Activated CD4-positive, alpha-beta T cell treated with anti-CD3 and anti-CD28 coated beads for 48 hours (primary cell): ENCODE results near the gene F3.
A peak's percentile ranks its signal among the peaks of the same experiment; 100 is the strongest.
"Not testable (repeated sequence)": the region's sequence is repeated elsewhere in the genome, so short reads cannot be mapped to it uniquely, and the experiment has no call there.

Experiments used
- DNase-seq: peaks from one replicate; pipeline ENCODE4 v3.0.0-alpha.2; 2020

F3 gene

GRCh38 chr1:94541246-94542087 lies at the start of gene F3:
Gene F3 (minus strand): TSS chr1:94541759. CDS start chr1:94541636, 123 bp downstream.
- DNase-seq = peak; percentile 84

- no peak for DNase-seq
Observed at GRCh38 chr1:94590203-94591137, 48.9 kb upstream of the F3 start.

DNA sequence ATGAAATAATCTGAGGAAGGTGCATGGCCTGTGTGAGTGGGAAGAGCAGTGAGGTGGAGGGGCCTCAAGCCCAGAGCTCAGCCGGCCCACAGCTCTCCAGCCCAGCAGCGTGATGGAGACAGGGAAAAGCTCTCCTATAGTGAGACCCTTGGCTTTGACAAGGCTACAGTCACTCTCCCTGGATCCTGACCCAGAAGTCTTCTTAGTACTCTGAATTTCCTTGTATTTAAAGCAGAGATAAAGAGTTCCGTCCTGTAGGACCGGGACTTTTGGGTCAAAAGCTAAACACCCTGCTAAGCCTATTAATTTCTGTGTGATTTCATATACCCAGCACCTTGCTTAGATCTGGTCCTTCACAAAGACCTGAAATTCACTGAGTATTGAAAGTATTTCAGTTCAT lies 48.2 kb upstream of the F3 start:
- no peak for DNase-seq

GRCh38 chr1:94582565-94582964 lies 41.0 kb upstream of the F3 start:
- DNase-seq = no peak

DNA sequence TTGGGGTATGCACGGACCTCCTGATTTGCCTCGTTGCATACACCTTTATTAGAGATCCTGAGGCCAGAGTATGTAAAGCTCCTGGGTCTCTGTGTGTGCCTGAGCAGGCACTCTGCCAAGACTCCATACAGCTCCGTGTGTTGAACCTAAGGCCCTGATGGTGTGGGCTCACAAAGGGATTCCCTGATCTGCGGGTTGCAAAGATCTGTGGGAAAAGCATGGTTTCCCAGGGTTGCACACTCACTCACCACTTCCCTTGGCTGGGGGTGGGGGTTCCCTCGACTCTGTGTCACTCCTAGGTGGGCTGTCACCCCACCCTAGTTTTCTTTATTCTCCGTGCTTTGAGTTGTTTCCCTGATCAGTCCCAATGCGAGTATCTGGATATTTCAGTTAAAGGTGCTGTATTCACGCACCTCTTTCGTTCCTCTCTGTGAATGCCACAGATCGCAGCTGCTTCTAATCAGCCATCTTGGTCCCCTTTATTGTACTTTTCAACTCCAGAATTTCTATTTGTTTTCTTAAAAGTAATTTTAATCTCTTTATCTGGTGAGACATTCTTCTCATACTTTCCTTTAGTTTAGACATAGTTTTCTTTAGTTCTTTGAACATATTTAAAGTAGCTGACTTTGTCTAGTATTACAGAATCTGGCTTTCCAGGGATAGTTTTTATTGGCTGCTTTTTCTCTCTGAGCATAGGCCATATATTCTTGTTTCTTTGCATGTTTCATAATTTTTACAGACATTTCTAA lies 39.0 kb upstream of the F3 start:
- DNase-seq = no peak

GRCh38 chr1:94579876-94580294 lies 38.3 kb upstream of the F3 start:
- no peak for DNase-seq

GRCh38 chr1:94578856-94579255 lies 37.3 kb upstream of the F3 start:
- DNase-seq = no peak

GRCh38 chr1:94573917-94574316 lies 32.4 kb upstream of the F3 start:
- DNase-seq = not testable (repeated sequence)

DNA sequence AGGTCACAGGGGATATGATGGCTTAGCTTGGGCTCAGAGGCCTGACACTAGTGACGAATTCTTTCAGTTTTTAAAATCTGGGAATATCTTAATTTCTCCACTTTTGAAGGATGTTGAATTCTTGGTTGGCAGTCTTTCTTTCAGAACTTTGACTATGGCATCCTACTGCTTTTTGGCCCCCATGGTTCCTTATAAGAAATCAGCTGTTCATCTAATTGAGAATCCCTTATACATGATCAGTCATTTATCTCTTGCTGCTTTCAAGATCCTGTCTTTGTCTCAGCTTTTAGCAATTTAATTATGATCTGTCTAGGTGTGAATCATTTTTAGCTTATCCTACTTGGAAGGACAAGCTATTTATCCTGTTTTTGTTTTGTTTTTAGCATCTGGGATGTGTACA lies 31.2 kb upstream of the F3 start:
- no peak for DNase-seq

GRCh38 chr1:94570965-94571364 lies 29.4 kb upstream of the F3 start:
- not testable (repeated sequence) for DNase-seq

- DNase-seq = not testable (repeated sequence)
Observed at GRCh38 chr1:94568806-94569205, 27.2 kb upstream of the F3 start.

GRCh38 chr1:94567975-94568607 lies 26.5 kb upstream of the F3 start:
- not testable (repeated sequence) for DNase-seq

- DNase-seq = not testable (repeated sequence)
Observed at GRCh38 chr1:94566436-94566835, 24.9 kb upstream of the F3 start.

DNA sequence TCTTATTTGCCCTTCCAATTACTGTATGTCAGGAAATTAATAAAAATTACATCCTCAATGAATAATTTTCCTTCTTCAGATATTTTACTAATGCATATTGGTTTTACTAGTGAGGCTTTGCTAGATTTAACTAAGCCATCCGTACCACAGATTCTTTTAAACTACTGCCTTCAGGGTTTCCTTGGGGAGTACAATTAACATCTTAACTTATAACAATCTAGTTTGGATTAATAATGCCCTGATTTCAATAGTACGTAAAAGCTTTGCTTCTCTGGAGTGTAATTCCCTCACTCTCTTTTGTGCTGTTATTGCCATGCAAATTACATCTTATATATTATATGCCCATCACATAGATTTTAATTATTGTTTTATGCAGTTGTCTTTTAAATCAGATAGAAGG lies 24.3 kb upstream of the F3 start:
- DNase-seq = no peak

GRCh38 chr1:94562519-94563260 lies 21.1 kb upstream of the F3 start:
- DNase-seq = no peak

DNA sequence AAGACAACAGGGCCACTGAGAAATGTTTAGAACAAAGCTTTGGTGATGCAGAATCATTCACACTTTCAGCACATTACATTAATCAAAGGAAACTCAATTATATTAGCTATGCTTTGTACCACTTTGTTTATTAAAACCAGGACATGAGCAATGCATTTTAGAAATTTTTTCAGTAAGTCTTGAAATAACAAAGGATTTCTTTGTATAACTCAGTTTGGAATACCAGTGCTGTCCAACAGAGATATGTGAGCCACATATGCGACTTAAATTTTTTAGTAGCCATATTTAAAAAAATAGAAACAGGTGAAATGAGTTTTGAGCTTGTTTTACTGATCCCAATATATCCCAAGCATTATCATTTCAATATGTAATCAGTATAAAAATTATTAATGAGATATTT lies 18.8 kb upstream of the F3 start:
- DNase-seq = no peak

DNA sequence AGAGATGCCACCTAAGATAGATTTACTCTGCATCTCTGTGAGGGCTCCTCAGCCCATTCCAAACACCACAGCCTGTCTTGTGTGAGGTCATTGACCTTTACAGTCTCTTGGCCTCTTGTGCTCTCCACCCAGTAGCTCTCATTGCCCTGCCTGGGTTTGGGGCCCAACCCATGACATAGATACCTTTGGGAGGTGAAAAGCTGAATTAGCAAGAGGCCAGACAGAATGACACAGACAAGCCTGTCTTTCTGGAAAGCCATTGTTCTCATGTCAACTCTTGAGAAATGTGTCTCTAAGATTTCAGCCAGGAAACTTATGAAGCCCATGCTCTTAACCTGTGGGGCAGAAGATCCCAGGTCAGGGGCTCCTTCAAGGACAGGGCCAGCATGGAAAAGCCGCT lies 18.4 kb upstream of the F3 start:
- no peak for DNase-seq

DNA sequence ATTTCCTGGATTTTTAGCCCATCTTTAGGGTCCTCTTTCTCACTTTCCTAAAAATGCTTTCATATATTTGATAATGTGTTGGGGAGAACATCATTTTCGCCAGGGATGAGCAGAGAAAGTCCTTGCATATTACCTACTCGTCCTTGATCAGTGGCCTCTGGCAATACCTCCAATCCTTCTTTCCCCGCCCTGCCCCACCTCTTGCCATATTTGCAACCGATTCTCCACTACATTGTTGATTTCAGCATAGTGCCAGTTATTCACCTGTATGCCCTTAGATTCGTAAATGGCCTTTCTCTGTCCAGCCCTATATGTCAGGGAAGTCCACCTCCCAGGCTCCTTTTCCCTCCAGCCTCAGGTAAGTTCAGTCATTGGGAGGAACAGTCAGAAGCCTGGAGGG lies 13.5 kb upstream of the F3 start:
- DNase-seq = no peak

GRCh38 chr1:94554580-94554979 lies 13.0 kb upstream of the F3 start:
- no peak for DNase-seq

GRCh38 chr1:94553931-94554330 lies 12.4 kb upstream of the F3 start:
- no peak for DNase-seq

- DNase-seq = no peak
Observed at GRCh38 chr1:94553323-94553730, 11.8 kb upstream of the F3 start.

DNA sequence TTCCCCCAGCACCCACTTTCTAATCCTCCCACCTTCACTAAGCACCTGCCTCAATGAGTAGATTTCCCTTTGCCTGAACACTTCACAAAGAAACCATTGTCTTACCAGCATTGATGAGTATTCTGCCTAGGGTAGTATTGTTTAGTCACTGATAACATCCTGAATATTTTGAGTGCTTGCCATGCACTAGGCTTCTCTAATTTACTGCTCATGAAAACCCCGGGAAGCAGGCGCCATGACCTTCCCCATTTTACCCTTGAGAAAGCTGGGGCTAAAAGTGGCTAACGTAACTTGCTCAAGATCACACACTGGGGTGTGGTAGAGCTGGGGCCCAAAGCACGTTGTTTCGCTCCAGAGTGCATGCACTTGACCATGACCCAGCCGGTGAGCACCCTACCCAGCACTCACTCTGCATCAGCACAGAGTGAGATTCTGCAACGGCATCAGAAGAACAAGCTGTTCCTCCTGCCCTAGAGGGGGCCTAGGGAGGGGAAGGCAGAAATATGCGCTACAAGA lies 10.6 kb upstream of the F3 start:
- no peak for DNase-seq
